HG03280 (cell line): ENCODE measurements around the gene TRIM39.
"Not testable (repeated sequence)": the region's sequence is repeated elsewhere in the genome, so short reads cannot be mapped to it uniquely, and the experiment has no call there.

Experiments used
- ATAC-seq: cut with Tn5 transposase; IDR thresholded peaks from one replicate; pipeline ENCODE4 v1.9.1; 2021; ENCODE audit warnings: mild to moderate bottlenecking, moderate library complexity; ENCODE audit not compliant: unreplicated experiment

Gene TRIM39

DNA sequence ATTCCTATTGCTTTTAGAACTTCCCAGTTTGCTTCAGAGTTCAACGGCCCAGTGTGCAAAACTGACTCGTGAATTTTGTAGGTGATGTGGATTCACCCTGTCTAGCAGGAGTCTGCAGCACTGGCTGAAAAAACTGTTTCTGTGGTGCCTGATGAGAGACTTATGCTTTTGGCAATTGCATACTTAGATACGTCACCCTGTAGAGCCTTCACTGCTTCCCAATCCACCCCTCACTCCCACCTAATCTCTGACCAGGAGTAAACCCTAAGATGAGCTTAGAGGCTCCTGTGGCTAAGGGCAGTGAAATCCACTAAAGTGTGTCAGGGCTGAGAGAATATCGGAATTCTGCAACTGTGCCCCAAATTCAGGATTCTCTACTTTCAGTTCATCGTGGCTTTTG lies 32.5 kb downstream of the TRIM39 start:
- ATAC-seq: no peak

DNA sequence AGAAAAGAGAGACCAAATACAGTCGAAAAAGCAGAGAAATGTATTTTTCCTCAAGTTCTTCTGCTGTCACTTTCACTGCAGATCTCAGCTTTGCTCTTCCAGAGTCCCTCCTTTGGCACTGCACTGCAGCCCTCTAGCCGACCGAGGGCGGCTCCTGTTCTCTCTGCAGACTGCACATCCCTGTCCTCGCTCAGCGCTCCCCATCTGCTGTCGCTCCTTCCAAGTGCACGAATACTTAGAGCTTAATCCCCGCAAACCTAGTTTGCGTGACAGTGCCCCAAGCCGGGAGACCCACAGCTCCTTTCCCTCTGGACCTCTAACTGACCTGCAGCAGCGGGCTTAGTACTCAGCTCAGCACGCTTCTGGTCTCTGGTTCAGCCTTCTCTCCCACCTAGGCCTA lies 33.4 kb downstream of the TRIM39 start:
- ATAC-seq: no peak

DNA sequence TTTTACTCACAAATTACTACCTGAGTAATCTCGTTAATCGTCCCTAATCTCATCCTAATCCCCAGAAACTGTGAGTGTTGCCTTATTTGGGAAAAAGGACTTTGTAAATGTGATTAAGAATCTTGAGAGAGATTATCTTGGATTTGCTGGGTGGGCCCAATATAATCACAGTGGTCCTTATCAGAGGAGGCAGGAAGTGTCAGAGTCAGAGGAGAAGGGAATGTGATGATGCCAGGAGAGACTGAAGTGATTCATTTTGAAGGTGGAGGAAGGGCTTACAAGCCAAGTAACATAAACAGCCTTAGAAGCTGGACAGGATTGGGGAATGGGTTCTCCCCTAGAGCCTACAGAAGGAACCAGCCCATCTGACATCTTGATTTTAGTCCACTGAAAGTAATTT lies 34.9 kb downstream of the TRIM39 start:
- no peak for ATAC-seq

DNA sequence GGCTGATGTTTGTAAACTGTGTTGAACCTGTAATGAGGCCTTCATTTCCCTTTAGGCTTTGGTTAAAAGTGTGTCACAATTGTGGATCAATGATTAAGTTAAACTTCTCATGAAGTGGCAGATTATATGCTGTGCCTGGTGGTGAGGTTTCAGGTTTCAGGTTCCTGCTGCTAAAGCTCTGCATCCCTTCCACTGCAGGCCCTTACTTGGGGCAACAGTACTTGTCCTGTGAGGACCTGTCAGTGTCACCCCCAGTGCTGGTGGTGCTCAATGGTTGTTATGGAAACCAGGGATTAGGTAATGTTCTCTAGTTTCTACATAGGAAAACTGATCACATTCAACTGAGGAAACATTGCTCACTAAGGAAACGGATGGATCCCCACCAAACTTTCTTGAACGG lies 36.7 kb downstream of the TRIM39 start:
- ATAC-seq: no peak

DNA sequence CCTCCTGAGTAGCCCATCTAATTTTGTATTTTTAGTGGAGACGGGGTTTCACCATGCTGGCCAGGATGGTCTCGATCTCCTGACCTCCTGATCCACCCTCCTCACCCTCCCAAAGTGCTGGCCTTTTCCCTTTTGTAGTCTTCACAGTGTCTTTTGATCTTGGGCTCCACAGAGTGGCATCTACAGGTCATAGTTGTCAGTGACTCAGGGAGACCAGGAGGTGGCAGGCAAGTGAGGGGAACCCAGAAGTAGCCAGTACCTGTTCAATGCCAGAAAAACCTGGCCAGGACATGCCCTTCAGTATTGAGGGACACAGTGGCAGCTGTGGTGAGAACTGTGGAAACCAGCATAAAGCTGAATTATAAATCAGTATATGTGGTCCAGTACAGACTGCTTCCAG lies 37.9 kb downstream of the TRIM39 start:
- no peak for ATAC-seq

DNA sequence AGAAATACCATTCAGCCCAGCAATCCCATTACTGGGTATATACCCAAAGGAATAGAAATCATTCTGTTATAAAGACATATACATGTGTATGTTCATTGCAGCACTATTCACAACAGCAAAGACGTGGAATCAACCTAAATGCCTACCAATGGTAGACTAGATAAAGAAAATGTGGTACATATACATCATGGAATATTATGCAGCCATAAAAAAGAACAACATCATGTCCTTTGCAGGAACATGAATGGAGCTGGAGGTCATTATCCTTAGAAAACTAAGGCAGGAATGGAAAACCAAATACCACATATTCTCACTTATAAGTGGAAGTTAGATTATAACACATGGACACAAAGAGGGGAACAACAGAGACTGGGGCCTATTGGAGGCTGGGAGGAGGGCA lies 42.6 kb downstream of the TRIM39 start:
- not testable (repeated sequence) for ATAC-seq

DNA sequence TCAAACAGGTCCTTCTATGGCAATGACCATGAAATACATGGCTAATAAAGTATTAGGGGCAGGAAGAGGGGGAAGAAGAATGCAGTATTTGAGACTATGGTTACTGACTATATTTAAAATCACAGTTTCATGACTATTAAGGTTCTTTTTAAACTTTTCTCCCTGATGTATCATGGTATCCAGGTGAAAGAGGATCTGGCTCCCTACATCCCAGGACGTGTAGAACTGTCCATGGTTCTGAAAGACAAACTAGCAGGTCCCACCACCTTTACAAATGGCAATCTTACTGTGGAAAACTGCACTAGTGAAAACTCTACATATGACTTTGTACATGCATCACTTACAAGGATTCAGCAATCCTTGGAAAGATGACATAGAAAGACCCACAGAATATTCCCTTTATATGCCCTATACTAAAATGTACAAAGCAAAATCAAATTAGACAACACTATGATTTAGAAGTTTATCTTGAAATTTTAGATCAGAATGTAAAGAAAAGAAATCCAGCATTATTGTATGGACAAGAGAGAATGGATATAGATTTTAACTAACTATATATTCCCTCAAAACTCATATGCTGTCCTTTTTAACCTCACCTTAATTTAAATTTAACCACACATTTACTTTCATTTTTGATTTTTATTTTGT lies 51.7 kb downstream of the TRIM39 start:
- no peak for ATAC-seq

DNA sequence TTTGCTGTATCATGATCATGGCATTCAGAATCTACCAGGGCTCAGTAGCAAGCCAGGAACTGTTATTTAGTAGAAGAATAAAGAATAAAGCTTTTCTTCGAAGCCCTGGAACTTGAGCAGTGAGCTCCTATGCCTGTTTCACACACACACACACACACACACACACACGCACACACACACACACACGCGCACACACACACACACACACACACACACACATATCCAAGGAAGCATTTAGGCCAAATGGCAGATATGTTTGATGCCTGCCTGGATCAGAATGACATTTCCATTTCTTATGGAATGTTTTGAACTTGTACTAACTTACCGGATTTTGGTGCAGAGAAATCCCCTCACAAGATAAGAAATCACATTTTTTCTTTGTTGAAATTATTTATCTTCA lies 53.7 kb downstream of the TRIM39 start:
- no peak for ATAC-seq

DNA sequence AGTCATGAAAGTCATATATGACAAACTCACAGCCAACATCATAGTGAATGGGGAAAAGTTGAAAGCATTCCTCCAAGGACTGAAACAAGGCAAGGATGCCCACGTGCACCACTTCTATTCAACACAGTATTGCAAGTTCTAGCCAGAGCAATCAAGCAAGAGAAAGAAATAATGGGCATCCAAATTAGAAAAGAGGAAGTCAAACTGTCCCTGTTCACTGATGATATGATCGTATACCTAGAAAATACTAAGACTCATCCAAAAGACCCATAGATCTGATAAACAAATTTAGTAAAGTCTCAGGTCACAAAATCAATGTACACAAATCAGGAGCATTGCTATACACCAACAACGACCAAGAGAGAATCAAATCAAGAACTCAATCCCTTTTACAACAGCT lies 59.4 kb downstream of the TRIM39 start:
- no peak for ATAC-seq

DNA sequence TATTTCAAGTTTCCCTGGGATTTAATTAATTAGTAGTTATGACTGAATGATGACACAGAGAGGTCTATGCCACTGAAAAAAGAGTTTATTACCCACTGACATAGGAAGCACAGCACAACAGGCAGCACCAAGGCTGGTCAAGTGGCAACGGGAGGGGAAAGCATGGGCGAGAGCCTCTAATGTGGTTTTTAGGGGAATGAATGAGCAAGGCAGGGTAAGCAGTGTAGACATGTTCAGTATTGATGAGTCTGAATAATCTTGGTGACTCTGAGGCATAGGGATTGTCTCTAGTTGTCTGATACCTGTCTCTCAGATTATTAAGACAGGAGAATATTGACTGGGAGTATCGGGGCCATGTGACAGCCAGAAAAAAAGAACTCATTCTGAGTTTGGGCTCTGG lies 64.5 kb downstream of the TRIM39 start:
- ATAC-seq: no peak
